AG08396 (cell line): ENCODE data around the gene INCENP.
A peak's percentile ranks its signal among the peaks of the same experiment; 100 is the strongest.
"Not testable (repeated sequence)": the region's sequence is repeated elsewhere in the genome, so short reads cannot be mapped to it uniquely, and the experiment has no call there.

Experiments used
- DNase-seq: peaks from one replicate; pipeline ENCODE4 v3.0.0; 2012; ENCODE audit warnings: low spot score, mixed read lengths

INCENP gene

GRCh38 chr11:62123669-62124185 is at the start of gene INCENP:
Gene INCENP (plus strand): TSS chr11:62124011. CDS start chr11:62128162, 4,151 bp downstream.
- peak; percentile 97 for DNase-seq

- no peak for DNase-seq
Observed at GRCh38 chr11:62075438-62075837, 48.4 kb upstream of the INCENP start.

GRCh38 chr11:62077132-62077531 is 46.7 kb upstream of the INCENP start:
- no peak for DNase-seq

GRCh38 chr11:62081378-62082291 is 42.2 kb upstream of the INCENP start:
- peak; percentile 78 for DNase-seq

GRCh38 chr11:62082292-62082657 is 41.5 kb upstream of the INCENP start:
- no peak for DNase-seq

- DNase-seq, result not testable (repeated sequence)
Observed at GRCh38 chr11:62084801-62085200, 39.0 kb upstream of the INCENP start.

- DNase-seq, result no peak
Observed at GRCh38 chr11:62087694-62088093, 36.1 kb upstream of the INCENP start.

GRCh38 chr11:62088331-62088933 is 35.4 kb upstream of the INCENP start:
- DNase-seq, result no peak

- no peak for DNase-seq
Observed at GRCh38 chr11:62103141-62103540, 20.7 kb upstream of the INCENP start.

GRCh38 chr11:62103986-62104385 is 19.8 kb upstream of the INCENP start:
- DNase-seq, result no peak

- DNase-seq, result peak; percentile 29
Observed at GRCh38 chr11:62104816-62105653, 18.8 kb upstream of the INCENP start.

GRCh38 chr11:62105667-62106191 is 18.1 kb upstream of the INCENP start:
- DNase-seq, result peak; percentile 21

GRCh38 chr11:62108017-62108750 is 15.6 kb upstream of the INCENP start:
- DNase-seq, result peak; percentile 38

GRCh38 chr11:62108971-62109404 is 14.8 kb upstream of the INCENP start:
- DNase-seq, result peak; percentile 14

GRCh38 chr11:62115085-62115694 is 8.6 kb upstream of the INCENP start:
- DNase-seq, result no peak

- no peak for DNase-seq
Observed at GRCh38 chr11:62116451-62116850, 7.4 kb upstream of the INCENP start.

GRCh38 chr11:62119569-62119968 is 4.2 kb upstream of the INCENP start:
- DNase-seq, result no peak

GRCh38 chr11:62120001-62120400 is 3.8 kb upstream of the INCENP start:
- no peak for DNase-seq

- DNase-seq, result no peak
Observed at GRCh38 chr11:62120431-62120830, 3.4 kb upstream of the INCENP start.

- DNase-seq, result peak; percentile 3
Observed at GRCh38 chr11:62122076-62122475, 1.7 kb upstream of the INCENP start.
